ENCODE measurements around the gene LRRC4B.

The LRRC4B gene

DNA sequence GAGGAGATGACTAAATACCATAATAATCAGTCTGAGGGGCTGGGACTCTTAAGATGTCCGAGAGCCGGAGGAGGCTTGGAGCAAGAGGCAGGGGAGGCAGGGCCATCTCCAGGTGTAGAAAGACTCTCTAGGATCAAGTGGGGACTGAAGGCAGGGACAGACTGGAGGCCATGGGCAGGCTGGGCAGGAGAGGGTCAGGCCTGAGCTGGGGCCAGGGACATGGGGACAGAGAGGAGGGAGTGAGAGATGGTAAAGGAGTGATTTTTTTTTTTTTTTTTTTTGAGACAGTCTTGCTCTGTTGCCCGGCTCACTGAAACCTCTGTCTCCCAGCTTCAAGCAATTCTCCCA lies 59.4 kb downstream of the LRRC4B start:
- in situ Hi-C loops (cut with HindIII; ENCODE audit: low sequenced_read_pairs), result no loop called here

DNA sequence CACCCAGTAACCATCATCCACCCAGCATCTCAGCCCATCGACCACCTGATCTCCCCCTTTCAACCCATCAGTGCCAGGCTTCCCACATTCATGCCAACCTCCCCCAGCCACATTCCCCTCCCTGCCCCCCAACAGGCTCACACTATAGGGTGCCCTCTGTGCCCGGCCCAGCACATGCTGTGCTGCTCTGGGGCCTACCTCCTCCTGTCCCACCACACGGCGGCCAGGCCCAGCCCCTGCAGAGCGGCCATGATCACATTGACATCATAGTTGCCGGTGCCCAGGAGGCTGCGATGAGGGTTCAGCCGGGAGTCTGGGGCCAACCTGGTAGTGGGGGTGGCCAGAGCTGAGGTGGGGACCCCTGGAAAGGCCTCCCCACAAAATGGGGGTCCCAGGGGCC lies 60.9 kb downstream of the LRRC4B start:
- in situ Hi-C loops (cut with HindIII; ENCODE audit: low sequenced_read_pairs), result no loop called here

DNA sequence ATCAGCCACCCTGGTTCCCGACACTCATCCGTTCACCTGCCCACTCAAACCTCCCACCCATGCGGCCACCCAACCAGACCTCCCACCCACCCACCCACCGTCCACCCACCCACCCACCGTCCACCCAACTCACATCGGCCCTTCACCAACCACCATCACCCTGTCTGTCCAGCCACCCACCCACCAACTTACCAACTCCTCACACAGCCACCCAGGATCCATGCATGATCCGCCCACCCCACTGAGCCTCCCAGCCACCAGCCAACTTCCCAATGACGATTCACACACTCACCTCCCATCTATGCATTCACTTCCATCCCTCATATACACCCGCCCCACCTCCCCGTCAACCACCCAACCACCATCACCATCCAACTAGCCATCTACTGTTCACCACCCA lies 61.5 kb downstream of the LRRC4B start:
- in situ Hi-C loops (cut with HindIII; ENCODE audit: low sequenced_read_pairs), result no loop called here

DNA sequence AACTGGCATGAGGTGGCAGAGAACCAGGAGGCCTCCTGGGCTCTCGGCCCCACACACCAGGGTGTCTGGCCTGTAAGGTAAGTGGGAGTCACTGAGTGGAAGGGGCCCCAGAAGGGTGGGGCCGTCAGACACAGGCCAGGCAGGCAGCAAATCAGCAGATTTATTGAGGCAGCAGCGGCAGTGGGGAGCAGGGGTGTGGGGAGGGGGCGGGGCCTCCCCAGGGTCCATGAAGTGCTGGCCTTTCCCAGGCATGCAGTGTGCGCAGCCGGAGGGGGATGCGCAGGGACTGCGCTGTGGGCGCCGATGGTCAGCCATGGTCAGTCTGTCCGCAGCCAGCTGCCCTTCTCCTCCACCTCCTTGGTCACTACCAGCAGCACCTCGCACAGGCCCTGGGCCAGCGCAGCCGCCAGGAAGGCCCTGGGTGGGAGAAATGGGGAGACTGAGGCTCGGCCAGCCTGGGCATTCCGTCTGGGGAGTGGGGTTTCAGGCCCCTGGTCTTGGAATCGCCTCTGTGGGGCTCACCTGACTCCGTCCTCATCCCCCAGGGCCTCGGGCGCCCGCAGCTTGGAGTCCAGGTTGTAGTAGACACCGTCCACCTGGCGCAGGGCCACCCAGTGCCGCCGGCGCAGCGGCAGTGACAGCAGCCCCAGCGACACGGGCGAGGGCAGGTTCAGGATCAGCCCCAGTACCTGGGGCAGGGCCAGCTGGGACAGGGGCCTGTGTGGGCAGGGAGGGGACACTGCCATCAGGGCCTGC lies 62.2 kb downstream of the LRRC4B start:
- in situ Hi-C loops (cut with HindIII; ENCODE audit: low sequenced_read_pairs), result no loop called here

DNA sequence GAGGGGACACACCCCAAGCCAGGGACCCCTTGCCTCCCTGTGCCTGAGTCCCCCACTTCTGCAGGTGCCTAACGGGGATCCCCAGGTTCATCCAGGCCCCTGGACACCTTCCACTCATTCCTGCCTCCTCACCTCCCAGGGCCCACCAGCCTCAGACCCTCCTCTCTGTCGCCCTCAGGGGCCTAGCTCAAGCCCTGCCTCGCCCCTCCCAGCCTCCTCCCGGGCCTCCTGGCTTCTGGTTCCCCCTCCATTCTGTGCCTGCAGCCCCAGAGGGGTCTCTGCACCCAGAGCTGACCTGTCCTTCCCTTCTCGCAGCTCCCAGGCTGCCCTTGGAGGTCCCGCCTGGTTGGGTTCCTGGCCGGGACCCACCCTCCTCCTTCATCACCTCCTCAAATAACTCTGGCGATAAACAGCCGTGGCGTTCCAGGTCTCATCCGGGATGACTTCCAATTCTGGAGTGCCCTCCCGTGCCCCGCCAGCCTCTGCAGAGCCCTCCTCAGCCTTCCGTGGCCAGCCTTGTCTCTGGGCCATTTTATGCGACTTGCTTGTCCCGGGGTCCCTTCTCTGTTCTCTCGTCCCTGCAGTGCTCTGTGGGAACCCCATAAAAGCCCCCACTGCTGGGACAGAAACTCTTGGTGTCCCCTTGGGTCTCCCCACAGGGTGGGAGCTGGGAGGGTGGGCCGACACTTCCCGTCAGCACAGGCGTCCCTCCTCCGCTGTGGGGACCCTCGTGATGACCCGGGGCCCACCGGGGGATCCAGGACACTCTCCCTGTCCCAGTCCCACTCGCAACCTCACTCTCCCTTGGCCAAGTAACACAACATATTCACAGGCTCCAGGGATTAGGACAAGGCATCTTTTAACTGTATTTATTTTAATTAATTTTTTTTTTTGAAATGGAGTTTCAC lies 66.4 kb downstream of the LRRC4B start:
- in situ Hi-C loops (cut with HindIII; ENCODE audit: low sequenced_read_pairs), result no loop called here

DNA sequence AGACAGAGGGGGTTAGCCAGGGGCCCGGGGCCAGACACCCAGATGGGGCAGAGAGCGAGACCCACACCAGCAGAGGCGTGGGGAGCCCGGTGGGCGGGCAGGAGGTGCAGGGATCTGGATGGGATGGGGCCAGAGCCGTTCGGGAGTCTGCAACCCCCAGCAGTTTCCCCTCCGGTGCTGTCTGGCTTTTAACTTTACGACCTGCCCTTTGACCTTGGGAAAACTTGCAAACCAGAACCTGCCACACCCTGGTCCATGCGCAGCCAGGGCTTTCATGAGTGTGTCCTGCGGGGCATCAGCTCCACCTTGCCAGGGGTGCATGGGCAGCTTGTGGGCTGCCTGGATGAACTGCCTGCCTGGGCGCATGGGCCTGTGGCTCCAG lies 67.1 kb downstream of the LRRC4B start:
- in situ Hi-C loops (cut with HindIII; ENCODE audit: low sequenced_read_pairs), result no loop called here

DNA sequence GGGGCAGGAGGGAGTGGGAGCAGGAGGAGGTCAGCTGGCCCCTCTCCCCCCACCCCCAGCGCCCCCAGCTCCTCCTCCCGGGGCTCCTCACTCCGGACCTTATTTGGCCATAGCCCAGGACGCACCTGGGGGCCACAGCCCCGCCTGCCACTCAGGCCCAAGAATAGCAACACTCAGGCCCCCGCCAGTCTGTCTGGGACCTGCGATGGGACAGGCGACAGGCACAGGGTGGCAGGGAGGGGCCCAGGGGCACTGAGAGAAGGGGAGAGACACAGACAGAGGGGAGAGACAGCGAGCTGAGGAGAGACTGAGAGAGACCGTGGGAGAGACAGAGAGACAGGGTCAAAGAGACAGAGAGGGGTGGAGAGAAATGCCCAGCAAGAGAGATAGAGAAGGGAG lies 67.5 kb downstream of the LRRC4B start:
- in situ Hi-C loops (cut with HindIII; ENCODE audit: low sequenced_read_pairs), result no loop called here

DNA sequence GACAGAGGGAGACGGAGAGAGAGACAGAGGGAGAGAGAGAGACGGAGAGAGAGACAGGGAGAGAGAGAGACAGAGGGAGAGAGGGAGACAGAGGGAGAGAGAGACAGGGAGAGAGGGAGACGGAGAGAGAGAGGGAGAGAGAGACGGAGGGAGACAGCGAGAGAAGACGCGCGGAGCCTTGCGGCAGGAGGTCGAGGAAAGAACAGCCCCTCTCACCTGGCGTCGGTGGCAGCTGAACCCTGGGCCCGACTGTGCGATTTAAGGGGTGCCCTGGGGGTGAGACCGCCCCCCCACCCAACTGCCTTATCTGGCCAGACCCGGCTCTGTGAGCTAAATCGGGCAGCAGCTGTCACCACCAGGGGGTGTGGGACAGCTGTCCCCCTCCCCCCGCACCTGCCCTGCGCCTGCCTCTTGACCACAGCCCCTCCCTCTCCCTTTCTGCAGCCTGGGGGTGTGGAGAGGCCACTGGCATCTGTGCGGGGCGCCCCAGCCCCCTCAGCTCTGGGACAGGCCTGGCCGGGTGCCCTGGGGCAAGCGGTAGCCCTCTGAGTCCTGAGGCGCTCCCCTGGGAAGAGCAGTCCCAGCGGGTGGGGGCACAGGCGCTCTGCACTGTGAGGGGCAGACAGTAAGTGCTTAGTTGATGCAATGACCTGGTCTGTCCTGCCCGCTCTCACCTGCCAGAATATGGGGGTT lies 68.0 kb downstream of the LRRC4B start:
- in situ Hi-C loops (cut with HindIII; ENCODE audit: low sequenced_read_pairs), result no loop called here

DNA sequence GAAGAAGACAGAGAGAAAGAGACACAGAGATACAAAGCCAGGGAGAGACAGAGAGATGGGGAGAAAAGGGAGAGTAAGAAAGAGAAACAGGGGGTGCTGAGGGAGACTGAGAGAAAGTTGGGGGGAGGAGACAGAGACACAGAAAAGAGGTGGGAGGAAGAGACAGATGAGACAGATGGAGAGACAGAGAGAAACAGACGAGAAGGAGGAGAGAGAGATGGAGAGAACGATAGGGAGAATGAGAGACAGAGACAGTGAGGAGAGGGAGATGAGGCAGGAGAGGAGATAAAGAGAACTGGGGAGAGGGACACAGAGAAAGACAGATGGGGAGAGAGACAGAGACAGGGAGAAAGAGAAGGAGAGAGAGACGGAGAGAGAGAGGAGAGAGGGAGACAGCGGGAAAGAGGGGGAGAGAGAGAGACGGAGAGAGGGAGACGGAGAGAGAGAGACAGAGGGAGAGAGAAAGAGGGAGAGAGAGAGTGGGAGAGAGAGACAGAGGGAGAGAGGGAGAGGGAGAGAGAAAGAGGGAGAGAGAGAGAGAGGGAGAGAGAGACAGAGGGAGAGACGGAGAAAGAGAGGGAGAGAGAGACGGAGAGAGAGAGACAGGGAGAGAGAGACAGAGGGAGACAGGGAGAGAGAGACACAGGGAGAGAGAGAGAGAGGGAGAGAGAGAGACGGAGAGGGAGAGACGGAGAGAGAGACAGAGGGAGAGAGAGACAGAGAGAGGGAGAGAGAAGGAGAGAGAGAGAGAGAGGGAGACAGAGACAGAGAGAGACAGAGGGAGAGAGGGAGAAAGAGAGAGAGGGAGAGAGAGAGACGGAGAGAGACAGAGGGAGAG lies 69.8 kb downstream of the LRRC4B start:
- in situ Hi-C loops (cut with HindIII; ENCODE audit: low sequenced_read_pairs), result no loop called here

DNA sequence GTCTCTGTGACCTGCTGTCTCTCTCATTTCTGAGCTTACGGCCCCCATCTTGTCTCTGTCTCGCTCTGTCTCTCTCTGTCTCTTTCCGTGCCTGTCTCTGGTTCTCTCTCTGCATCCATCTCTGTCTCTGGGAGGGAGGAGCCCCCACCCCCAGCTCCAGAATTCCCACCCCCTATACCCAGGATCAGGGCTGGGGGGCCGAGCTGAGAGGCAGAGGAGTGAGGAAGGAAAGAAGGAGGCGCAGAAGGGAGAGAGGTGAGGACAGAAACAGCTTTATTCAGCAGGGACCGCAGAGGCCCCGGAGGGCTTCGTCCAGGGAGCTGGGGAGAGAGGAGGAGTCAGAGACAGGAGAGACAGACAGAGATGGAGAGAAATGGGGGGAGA lies 71.2 kb downstream of the LRRC4B start:
- in situ Hi-C loops (cut with HindIII; ENCODE audit: low sequenced_read_pairs), result no loop called here

DNA sequence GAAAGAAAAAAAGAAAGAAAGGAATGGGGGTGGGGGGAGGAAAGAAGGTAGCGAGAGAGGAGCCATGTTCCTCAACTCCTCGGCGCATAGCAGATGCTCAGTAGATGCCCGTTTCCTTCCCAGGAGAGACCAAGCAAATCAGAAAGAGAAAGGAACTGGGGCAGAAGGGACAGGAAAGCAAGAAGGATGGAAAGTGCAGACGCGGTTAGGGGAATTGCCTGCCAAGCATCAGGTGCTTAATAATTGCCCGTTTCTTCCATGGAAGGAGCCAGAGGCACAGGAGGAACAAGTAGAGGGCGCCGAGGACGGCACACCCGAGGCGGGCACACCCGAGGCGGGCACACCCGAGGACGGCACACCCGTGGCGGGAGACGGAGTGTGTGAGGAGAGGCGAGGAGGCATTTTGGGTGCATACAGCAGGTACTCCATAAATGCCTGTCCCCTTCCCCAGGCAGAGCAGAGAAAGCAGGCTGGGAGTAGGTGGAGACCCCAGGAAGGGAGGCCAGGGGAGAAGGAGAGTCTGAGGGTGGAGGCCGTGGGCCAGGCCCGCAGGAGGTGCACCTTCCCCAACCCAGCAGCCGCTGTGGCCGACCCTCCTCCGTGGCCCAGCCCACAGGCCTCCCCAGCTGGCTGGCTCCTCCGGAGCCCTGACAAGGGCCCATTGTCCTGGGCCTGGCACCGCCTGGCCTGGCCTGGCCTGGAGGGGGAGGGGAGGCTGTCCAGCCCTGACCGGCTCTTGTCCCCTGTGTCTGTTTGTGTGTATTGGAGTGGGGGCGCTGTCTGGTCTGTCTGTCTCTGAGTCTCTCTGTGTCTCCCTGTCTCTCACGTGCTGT lies 71.8 kb downstream of the LRRC4B start:
- in situ Hi-C loops (cut with HindIII; ENCODE audit: low sequenced_read_pairs), result no loop called here

DNA sequence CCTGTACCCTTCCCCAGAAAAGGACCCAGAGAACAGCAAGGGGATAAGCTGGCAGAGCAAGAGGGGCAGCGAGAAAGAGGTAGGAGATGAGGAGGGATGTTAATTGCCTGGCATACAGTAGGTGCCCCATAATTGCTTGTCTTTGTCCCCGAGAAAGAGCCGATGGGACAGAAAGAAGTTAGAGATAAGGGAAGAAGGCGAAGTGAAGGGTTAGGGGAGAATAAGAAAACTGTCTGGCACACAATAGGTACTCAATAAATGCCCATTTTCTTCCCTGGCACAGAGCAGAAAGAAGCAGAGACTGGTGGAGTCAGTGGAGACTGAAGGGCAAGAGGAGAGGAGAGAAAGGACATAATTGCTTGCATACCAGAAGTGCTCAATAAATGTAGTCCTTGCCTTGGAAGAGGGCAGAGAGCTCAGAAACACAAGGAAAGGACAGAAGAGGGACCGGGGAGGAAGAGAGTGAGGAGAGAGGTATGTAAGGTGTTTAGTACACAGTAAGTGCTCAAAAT lies 73.2 kb downstream of the LRRC4B start:
- in situ Hi-C loops (cut with HindIII; ENCODE audit: low sequenced_read_pairs), result no loop called here

DNA sequence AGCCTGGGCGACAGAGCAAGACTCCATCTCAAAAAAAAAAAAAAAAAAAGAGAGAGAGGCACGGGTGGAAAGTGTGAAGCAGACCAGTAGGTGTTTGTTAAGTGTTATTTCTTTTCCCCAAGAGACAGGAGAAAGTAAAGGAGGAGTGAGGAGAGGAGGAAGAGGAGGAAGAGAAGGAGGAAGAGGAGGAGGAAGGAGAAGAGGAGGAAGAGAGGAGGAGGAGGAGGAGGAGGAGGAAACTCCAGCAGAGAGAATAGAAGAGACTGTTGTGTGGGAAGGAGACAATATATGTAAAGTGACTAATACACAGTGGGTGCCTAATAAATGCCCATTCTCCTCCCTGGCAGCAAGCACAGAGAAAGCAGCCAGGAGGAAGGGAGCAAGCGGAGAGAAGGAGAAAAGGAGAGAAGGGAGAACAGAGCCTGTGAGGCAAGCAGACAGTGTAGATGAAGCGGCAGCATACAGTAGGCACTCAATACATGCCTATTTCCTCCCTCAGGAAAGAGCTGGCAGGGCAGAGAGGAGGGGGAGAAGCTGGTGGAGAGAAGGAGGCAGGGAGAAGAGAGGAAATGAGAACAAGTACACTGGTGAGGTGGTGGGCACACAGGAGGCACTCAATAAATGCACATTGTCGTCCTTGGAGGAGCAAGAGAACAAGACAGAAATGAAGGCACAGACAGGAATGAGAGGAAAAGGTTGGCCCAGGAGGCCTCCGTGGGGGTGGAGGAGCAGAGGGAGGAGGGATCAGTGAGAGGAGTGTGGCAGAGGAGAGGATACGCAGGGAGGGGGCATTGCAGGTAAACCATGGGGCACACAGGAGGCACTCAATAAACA lies 73.8 kb downstream of the LRRC4B start:
- in situ Hi-C loops (cut with HindIII; ENCODE audit: low sequenced_read_pairs), result no loop called here

DNA sequence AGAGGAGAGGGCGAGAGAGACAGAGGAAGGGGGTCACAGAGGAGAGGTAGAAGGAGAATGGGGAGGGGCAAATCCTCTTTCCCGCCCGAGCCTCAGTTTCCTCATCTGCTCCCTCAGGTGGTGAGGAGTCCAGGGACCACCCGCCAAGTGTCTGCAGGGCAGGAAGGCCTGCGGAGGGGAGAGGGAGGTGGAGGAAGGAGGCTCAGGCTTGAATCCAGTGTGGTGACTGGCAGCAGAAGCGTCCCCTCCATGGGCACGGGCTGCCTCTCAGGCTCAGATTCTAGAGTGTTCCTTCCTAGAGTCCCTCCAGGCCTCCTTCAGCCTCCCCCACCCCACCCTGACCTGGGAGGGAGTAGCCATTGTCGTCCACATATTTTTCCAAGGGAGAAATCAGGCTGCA lies 75.1 kb downstream of the LRRC4B start:
- in situ Hi-C loops (cut with HindIII; ENCODE audit: low sequenced_read_pairs), result no loop called here

DNA sequence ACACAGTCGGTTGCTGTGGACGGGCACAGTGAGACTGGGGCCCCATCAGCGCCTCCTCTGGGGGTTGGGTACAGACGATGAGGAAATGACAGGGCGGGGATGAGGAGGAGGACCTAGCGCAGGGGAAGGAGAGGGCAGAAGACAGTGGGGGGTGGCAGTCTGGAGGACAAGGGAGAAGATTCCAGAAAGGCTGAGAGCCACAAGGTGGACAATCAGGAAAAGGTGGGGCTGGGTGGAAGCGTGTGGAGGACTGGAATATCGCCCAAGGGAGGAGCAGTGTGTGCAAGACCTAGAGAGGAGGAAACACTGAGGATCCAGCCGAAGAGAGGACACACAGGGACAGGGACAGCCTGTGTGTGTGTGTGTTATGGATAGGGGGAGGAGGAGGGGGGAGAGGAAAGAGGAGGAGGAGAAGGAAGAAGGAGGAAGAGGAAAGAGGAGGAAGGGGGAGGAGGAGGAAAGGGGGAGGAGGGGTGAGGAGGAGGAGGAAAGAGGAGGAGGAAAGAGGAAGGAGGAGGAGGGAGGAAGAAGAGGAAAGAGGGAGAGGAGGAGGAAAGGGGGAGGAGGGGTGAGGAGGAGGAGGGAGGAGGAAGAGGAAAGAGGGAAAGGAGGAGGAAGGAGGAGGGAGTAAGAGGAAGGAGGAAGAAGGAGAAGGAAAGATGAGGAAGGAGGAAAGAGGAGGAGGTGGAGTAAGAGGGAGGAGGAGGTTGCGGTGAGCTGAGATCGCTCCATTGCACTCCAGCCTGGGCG lies 75.8 kb downstream of the LRRC4B start:
- in situ Hi-C loops (cut with HindIII; ENCODE audit: low sequenced_read_pairs), result no loop called here

DNA sequence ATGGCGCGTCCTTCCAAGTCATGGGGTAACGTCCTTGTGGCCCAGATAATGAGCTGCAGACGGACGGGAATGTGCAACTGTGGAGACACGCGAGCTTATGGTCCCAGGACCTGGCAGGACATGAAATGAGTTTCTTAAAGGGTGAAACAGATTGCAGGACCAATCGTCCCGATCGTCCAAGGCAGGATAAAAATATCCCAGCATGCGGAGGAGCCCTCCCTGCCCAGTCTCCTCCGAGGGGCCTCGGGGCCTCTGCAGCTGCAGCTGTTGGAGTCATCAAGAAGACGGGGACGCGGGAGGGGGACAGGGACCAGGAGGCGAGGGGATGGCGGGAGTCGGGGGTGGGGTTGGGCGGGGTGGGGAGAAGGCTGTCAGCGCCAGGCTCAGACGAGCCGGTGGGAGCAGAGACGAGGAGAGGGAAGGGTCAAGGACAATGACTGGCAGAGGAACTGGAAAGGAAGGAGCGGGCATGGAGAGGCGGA lies 77.2 kb downstream of the LRRC4B start:
- in situ Hi-C loops (cut with HindIII; ENCODE audit: low sequenced_read_pairs), result no loop called here

DNA sequence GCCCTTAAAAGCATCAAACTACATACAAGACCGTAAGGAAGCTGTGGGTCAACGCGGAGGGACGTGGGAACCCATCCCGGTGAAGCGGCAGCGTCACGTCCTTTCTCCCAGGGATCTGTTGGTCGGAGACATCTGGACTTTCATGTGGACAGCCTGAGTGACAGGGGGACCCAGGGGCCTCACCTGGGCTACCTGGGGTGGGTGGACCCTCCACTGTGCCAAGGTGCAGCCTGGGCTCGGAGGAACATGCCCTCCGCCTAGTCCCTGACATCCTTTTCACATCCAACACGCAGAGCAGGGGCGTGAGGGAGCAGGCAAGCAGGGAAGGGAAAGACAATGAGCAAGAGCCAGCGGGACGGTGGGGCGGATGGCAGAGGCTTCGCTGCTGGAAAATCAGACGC lies 77.8 kb downstream of the LRRC4B start:
- in situ Hi-C loops (cut with HindIII; ENCODE audit: low sequenced_read_pairs), result no loop called here

DNA sequence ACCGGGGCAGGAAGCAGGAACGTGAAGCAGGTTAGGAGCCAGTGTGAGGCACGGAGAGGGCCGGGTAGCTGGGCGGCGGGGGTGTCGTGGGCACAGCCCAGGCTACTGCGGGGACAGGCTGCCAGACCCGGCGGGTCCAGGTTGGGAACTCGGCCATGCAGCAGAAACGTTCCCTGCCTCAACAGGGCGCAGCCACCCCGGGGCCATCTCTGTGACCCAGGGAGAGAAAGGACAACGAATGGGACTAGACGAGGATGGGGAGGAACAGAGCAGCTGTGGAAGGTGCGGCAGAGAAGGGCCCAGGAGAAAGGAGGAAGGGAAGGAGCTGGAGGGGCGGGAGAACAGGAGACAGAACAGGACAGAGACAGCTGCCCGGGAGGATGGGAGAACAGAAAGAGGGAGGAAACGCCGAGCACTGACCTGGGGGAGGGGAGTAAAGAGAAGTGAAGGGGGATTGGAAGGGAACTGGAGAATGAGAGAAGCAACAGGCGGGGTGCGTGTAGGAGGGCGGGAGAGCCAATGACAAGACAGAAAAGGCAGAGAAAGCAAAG lies 78.7 kb downstream of the LRRC4B start:
- in situ Hi-C loops (cut with HindIII; ENCODE audit: low sequenced_read_pairs), result no loop called here

All from endothelial cell of hepatic sinusoid (primary cell).